NCI-H146 treated with DMSO at 0.1 percent for 48 hours (cell line): ENCODE measurements around the gene OBSL1.

Source experiments
- DNase-seq: peaks from one replicate; lab custom pipeline; 2025; ENCODE audit not compliant: unreplicated experiment; lab: John Stamatoyannopoulos, UW

Gene OBSL1

DNA sequence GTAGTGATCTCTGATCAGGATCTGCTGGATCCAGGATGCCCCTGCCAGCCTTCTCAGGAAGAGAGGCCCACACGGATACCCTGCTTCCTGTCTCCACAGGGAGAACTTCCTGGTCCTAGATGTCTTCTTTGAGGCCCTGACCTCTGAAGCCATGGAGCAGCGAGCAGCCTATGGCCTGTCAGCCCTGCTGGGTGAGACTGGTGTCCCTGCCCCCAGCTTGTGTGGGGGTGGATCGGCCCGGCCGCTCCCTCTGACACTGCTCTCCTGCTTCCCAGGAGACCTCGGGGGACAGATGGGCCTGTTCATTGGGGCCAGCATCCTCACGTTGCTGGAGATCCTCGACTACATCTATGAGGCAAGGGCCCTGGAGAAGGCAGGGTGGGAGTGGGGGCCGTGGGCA, 34.4 kb downstream of the OBSL1 start:
- DNase-seq, result no peak

DNA sequence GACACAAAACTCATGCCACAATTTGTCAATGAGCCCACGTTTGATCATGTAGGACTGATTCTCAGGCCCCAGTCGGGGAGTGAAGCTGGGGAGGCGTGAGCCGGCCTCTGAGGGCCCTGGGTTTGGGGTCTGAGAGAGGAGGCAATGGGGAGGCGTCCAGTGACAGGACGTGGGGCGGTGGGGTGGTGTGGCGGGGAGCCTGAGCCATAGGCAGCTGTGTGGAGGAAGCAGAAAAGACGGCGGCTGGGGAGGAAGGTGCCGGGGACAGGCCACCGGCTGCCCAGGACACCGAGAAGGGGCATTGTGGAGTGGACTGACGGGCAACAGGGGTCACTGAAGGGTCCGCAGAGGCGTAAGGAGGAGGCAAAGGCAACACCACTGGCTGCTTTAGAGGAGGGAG, 34.9 kb downstream of the OBSL1 start:
- DNase-seq, result no peak

DNA sequence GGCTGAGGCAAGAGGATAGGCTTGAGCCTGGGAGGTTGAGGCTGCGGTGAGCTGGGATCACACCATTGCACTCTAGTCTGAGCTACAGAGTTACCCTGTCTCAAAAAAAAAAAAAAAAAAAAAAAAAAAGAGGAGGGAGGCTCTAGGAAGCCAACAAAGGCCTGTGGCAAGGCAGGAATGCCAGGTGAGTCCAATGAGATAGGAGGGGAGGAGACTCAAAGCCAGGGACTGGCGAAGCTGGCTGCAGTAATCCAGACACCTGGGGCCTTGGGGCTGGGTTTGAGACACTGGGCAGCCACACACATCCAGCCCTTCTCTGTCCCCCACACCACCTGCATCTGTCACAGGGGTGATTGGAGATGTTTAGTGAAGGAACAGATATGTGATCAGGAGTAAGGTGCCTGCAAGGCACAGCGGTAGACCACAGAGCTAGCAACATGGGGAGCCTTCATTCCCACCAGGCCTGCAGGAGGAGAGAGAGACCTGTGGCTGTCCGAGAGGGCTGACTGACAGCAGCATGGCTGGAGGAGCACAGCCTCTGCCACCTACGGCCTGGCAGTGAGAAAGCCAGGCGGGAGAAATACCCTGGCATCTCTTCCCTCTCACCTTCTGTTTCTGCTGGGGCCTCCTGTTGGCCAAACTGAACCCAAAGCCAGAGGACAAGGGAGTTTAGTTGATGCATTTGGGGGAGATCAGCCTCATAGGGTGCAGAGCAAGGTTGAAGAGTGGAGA, 37.2 kb downstream of the OBSL1 start:
- no peak for DNase-seq

DNA sequence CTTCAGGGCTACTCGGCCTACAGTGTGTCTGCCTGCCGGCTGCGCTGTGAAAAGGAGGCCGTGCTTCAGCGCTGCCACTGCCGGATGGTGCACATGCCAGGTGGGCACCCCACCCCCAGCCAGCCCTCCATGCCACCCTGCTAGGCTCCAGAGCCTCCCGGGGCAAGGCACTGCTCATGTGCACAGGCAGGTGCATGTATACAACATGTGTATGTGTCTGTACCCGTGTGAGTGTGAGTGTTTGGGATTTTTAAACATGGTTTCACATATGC, 39.0 kb downstream of the OBSL1 start:
- DNase-seq, result no peak

DNA sequence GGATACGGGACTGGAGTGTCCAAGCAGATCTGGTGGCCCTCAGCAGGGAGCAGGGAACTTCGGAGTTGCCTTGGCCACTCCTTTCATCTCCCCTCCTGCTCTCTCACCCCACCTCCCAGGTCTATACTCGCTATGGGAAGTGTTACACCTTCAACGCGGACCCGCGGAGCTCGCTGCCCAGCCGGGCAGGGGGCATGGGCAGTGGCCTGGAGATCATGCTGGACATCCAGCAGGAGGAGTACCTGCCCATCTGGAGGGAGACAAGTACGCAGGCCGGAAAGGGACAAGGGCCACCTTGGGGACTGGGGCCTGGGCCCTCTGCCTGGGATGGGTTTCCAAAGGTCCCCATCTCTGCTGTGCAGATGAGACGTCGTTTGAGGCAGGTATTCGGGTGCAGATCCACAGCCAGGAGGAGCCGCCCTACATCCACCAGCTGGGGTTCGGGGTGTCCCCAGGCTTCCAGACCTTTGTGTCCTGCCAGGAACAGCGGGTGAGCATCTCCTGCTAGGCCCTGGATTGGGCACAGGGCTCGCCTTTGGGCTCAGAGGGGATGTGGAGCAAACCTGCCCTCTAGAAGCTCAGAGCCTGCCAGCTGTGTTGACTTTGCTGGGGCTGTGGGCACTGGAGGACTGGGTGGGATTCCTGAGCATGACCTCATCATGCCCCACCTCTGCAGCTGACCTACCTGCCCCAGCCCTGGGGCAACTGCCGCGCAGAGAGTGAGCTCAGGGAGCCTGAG, 39.5 kb downstream of the OBSL1 start:
- DNase-seq, result no peak

GRCh38 chr2:219530048-219530963, 41.0 kb downstream of the OBSL1 start:
- DNase-seq, result peak; percentile 18

DNA sequence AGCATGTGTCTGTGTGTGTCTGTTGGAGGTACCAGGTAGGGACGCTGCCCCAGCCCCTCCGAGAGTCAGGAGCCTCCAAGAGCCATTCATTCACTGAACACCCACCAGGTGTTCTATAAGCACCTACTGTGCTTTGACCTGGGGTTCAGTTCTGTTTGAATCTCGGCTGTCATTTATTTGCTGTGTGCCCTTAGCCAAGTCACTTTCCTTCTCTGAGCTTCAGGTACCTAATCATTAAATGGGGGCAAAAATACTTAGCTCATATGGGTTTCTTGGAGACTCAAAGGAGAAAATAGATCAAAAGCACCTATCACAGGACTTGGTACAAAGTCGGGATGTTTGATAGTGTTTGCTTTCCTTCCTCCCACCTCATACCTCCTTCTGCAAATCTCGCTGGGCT, 43.9 kb downstream of the OBSL1 start:
- DNase-seq, result no peak

GRCh38 chr2:219527076-219527394, 44.3 kb downstream of the OBSL1 start:
- DNase-seq, result no peak

DNA sequence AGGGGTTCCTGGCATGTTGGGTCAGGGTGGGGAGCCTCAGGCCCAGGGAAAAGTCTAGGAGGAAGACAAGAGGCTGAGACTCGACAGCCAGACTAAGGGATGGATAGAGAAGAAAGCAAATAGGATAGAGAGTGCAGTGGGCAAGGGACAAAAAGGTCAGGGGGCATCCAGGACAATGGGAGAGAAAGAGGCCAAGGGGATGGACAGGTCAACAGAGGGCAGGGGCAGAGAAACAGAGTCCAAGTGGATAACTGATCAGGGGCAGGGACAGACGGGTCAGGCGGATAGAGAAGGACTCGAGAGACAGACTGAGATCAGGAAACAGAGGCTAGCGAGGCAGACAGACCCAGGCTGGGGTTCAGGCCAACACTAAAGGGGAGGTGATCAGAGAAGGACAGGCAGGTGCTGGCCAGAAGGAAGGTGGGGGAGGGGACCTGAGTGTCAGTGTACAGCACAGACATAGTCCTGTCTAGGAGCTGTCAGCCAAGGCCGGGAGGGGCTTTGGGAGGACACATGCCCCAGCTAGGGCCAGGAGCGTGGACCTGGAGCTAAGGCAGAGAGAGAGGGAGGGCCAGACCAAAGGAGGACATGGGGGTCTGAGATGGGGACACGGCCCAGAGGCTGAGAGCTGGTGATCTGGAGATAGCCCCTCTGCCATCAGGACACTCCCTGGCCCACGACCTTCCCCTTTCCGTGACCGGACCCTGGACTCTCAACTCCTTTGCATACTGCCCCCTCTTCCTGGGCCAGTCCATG, 44.8 kb downstream of the OBSL1 start:
- no peak for DNase-seq

- DNase-seq, result no peak
Observed at GRCh38 chr2:219525533-219526232, 45.7 kb downstream of the OBSL1 start.

GRCh38 chr2:219524817-219525216, 46.5 kb downstream of the OBSL1 start:
- DNase-seq, result no peak

- DNase-seq, result no peak
Observed at GRCh38 chr2:219523031-219523671, 48.2 kb downstream of the OBSL1 start.

- no peak for DNase-seq
Observed at GRCh38 chr2:219522111-219523030, 49.0 kb downstream of the OBSL1 start.

DNA sequence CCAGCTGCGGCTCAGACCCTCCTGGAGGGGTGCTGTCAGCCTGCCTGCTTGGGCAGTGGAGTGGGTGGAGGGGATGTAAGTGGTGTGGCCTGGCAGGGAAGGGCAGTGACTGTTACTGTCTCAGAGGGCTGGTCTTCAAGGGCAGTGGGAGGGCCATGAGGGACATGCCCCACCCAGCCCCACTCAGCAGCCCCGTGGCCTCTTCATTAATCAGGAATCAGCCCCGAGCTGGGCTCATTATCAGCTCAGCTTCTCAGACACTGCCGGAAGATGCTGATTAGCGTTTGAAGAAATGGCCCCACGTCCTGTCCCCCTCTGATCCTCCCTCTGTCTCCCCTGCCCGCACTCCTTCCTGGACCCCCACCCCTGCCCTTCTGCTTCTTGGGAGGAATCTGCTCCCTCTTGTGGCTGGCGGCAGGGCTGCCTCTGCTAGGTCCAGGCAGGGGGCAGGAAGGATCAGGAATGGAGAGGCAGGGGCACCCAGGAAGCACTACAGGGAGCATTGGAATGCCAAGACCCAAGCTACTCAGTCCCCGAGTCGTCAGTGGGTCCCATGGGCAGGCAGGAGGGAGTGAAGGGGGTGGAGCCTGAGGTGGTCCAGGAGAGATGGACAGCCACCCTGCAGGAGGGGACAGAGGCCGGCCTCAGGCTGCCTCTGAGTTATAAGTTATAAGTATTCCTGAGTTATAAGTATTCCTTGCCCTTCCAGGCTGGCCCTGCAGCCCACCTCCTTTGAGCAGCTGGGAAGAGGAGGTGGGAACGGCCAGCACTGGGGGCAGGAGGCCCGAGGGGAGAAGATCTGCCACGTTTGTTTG, 50.1 kb downstream of the OBSL1 start:
- peak; percentile 5 for DNase-seq

GRCh38 chr2:219520079-219520478, 51.3 kb downstream of the OBSL1 start:
- no peak for DNase-seq

GRCh38 chr2:219519526-219519916, 51.8 kb downstream of the OBSL1 start:
- DNase-seq, result no peak

DNA sequence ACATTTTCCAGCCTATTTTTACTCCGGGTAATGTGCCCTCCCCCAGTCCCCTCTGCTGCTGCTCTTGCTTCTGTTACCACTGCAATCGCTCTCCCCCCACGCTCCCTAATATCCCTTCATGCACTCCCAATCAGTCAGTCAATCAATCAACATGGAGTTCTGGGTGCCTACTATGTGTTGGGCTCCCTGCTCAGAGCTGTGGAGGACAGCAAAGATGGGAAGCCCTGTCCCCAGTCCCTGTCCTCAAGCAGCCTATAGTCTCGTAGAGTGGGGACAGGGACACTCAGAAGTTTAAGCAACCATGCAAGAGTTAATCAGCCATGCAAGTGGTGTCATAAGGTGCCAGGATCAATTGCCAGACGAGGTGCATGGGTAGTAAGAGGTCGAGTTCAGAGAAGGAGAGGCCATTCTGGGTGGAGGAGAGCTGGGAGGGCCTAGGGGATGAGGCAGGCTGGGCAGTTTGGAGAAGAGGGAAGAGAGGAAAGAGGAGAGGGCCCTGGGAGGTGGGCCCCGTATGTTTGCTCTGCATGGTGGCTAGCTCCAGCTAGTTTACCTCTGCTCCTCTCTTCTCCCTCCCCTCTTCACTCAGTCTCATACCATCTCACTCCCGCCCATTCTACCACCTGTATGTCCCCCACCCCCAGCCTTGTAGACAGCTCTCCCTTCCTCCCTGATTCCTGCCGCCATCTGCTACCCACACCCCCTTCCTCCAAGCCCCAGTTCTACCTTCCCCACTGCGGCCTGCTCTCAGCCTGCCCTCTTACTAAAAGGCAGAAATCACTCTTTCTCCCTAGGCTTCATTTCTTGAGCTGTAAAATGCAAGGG, 53.2 kb downstream of the OBSL1 start:
- DNase-seq, result no peak
